Neural cell (in vitro differentiated cells): ENCODE results near the gene TVP23C.
"Not testable (repeated sequence)": the region's sequence is repeated elsewhere in the genome, so short reads cannot be mapped to it uniquely, and the experiment has no call there.

Experiments used
- EZH2 ChIP-seq: fragments of 200-600, 300-800 bp; shearing (Covaris generic), sonication (generic); IDR thresholded peaks from 2 replicates; pipeline ENCODE4 v1.6.1; 2014; ENCODE audit warnings: antibody characterized with exemption, low read length, borderline replicate concordance, mild to moderate bottlenecking; ENCODE audit not compliant: insufficient read depth, poor library complexity, severe bottlenecking
- TF ChIP-seq, protein P1 (sequence below): fragments of 450-650 bp; IDR thresholded peaks from 2 replicates; pipeline ENCODE4 v1.5.1; 2014; ENCODE audit warnings: antibody characterized with exemption, mild to moderate bottlenecking, moderate library complexity; ENCODE audit not compliant: poor library complexity, severe bottlenecking
- TF ChIP-seq, protein P2 (sequence below): IDR thresholded peaks from 2 replicates; pipeline ENCODE4 v1.6.1; 2012; ENCODE audit warnings: borderline replicate concordance

DNA sequence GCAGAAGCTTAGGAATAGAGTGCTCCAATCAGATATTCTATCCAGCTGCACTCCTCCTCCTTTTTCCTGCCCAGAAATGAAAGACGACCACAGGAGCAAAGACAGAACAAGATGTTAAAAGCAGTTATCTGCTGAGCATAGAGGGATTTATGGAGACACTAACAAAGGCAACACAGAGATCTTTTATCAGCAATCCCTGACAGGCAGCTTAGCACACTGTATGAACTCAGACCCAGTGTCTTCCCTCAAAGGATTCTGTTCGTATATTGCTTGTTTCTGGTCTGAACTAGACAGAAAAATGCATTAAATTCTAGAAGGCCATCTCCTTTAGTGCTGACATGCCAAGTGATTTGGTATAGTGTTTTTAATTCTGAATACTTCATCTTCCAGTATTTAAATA, 16.7 kb downstream of the TVP23C start:
- TF ChIP-seq, protein P1, sequence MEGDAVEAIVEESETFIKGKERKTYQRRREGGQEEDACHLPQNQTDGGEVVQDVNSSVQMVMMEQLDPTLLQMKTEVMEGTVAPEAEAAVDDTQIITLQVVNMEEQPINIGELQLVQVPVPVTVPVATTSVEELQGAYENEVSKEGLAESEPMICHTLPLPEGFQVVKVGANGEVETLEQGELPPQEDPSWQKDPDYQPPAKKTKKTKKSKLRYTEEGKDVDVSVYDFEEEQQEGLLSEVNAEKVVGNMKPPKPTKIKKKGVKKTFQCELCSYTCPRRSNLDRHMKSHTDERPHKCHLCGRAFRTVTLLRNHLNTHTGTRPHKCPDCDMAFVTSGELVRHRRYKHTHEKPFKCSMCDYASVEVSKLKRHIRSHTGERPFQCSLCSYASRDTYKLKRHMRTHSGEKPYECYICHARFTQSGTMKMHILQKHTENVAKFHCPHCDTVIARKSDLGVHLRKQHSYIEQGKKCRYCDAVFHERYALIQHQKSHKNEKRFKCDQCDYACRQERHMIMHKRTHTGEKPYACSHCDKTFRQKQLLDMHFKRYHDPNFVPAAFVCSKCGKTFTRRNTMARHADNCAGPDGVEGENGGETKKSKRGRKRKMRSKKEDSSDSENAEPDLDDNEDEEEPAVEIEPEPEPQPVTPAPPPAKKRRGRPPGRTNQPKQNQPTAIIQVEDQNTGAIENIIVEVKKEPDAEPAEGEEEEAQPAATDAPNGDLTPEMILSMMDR = not testable (repeated sequence)
- not testable (repeated sequence) for TF ChIP-seq EZH2
- TF ChIP-seq, protein P2, sequence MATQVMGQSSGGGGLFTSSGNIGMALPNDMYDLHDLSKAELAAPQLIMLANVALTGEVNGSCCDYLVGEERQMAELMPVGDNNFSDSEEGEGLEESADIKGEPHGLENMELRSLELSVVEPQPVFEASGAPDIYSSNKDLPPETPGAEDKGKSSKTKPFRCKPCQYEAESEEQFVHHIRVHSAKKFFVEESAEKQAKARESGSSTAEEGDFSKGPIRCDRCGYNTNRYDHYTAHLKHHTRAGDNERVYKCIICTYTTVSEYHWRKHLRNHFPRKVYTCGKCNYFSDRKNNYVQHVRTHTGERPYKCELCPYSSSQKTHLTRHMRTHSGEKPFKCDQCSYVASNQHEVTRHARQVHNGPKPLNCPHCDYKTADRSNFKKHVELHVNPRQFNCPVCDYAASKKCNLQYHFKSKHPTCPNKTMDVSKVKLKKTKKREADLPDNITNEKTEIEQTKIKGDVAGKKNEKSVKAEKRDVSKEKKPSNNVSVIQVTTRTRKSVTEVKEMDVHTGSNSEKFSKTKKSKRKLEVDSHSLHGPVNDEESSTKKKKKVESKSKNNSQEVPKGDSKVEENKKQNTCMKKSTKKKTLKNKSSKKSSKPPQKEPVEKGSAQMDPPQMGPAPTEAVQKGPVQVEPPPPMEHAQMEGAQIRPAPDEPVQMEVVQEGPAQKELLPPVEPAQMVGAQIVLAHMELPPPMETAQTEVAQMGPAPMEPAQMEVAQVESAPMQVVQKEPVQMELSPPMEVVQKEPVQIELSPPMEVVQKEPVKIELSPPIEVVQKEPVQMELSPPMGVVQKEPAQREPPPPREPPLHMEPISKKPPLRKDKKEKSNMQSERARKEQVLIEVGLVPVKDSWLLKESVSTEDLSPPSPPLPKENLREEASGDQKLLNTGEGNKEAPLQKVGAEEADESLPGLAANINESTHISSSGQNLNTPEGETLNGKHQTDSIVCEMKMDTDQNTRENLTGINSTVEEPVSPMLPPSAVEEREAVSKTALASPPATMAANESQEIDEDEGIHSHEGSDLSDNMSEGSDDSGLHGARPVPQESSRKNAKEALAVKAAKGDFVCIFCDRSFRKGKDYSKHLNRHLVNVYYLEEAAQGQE = not testable (repeated sequence)
